IPS DF 19.7 (cell line): ENCODE measurements around the gene TC2N.
"Not testable (repeated sequence)": the region's sequence is repeated elsewhere in the genome, so short reads cannot be mapped to it uniquely, and the experiment has no call there.

ENCODE experiments used
- DNase-seq: peaks from one replicate; pipeline ENCODE4 v3.0.0-alpha.2; 2013; ENCODE audit warnings: low read depth, low spot score

TC2N gene

DNA sequence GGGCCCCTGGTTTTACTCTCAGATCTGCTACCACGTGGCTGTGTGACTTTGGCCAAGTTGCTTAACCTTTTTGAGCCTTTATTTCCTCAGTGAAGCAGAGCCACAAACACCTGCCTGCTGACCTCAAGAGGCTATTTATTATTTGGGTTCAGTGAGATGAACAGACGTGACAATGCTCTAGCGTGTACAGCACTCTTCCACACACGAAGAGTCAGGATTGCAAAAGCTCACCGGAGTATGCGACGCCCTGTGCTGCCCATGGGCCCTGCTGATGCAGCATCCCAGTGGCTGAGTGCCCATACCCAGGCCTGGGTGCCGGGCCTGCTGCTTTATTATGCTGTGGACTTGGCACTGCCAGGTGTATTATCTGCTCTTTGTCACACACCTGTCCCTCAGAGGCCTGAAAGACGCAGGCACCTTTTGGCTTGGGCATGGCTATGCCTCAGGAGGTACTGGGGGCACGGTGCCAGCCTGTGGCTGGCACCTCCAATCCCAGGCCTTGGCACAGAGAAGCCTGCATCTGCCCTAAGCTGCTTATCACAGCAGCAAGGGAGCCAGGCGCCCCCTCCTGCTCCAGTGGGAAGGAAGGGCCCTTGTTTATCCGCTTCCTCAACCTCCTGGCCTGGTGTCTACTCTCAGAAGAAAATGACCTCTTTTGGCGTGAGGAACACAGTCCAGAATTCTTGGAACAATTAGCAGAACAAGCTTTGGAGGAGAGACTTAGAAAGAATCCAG is 22.3 kb upstream of the TC2N start:
- DNase-seq, result no peak

DNA sequence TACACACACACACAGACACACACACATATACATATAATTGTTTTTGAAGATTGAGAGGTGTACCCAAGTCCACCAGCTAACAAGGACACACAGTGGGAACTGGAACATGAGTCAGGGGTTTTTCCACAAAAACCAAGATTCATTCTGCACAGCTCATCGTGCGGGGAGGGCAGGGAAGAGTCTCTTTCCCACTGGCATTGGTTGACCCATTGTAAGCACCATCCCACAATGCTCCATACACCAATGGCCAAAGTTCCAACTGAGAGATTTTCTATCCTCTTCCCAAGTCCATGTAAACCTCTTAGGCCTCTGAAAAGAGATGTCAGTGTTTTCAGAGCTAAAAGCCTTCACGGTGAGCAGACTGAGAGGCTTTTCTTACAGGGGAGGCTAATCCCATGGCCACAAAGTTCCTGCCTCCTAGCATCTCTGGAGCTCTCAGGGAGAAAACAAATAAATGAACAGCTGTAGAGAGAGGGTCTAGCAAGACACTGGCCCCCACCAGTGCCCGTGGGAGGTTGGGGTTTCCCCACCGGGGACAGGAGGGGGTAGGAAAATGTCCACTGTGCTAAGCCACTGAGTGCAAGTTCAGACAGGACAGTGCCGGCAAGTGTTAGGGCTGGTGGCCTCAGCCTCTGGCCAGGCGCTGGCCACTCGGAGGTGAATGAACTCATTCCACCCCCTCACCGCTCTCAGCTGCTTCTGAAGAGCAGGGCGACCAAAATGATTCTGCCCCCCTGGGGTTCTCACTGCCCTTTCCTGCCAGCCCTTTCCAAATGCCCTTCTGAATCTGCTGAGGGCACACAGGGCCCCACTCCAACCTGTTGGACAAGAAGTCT is 21.5 kb upstream of the TC2N start:
- DNase-seq, result no peak

GRCh38 chr14:91886961-91887360 is 19.6 kb upstream of the TC2N start:
- DNase-seq, result no peak

- DNase-seq, result no peak
These were observed 18.5 kb upstream of the TC2N start for GRCh38 chr14:91885839-91886238.

DNA sequence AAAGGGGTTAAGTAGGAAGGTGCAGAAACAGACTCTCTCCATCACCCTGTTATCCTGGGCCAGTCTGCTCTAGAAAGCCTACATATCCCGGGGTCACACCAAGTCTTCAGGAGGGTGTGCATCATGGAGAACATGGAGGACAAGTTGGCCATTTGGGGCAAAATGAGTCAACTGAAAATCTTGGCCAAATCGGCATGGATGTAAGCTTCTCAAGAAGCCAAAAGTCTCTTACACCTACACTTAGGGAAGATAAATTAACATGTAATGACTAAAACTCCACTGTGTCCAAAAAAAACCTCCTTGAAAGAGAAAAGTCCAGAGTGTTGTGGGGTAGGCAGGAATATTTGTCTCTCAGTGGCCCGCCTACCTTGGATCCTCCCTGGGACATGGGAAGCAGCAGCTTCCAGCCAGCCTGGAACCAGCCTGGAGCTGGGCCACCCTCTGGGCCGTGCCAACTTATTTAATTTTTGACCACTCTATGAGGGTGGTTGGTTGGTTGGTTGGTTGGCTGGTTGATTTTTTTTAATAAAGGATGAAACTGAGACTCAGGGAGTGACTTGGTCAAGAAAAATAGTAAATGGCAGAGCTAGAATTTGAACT is 17.9 kb upstream of the TC2N start:
- no peak for DNase-seq

- no peak for DNase-seq
These were observed 17.3 kb upstream of the TC2N start for GRCh38 chr14:91884664-91885063.

DNA sequence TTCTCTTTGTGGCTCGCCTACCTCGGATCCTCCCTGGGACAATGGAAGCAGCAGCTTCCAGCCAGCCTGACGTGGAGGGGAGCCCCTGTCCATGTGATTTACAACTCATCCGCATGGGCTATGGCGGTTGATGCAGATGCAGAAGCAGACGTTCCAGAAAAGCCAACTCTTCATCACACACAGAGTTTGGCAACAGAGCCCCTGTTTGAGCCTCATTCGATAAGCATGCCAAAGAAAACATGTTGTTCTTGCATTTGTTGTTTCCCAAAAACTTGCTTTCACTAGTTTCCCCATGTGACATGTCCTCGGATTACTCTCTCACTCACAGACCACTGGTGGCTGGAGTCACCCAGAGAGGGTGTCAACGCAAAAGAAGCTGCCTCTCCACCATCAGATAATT is 16.4 kb upstream of the TC2N start:
- no peak for DNase-seq

DNA sequence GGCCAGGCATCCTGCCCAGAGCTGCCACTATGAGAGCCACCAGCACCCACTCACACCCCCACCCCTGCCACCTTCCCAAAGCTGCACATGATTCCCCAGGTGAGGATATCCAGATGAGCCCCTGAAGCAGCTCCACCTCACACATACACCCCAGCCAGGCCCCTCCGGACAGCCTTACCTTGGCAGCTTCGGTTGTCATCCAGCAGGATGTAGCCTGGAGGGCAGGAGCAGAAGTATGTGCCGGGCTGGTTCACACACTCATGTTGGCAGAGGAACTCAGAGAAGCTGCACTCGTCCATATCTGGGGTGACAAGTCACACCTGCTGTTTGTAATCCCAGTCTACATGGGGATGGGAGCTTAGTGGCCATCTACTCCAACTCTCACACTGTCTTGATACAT is 15.4 kb upstream of the TC2N start:
- no peak for DNase-seq

DNA sequence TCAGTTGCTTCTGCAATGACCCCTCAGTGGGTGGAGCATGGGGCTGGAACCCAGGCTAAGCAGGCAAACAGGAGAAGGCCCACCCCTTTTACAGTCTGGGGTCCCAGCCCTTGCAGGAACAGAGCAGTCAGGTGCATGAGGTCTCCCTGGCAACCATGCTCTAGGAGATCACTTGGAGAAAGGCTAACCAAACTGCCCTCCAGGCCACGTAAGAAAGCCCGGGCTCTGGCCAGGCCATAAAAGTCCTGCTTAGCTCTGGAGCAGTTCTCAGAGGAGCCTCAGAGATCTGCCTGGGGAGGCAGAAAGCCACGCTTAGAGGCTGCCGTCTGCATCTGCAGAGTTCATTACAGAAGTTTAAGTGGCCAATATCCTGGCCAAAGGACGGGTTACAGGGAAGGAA is 15.0 kb upstream of the TC2N start:
- no peak for DNase-seq

DNA sequence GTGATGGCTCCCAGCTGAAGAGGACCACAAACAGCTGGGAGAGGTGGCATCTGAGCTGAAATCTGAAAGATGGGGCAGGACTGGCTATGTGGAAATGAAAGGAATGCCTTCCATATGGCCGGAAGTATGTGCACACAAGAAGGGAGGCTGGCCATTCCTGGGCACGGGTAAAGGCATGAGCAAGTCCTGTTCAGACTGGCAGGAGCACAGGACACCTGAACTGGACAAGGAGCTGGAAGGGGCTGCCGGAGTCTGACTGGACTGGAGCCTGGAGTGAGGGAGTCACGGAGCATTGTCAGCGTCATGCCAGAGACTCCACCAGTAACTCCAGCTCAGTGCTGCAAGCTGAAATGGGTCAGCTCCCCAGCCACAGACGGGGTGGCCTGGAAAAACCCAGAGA is 11.9 kb upstream of the TC2N start:
- no peak for DNase-seq

GRCh38 chr14:91878274-91878673 is 10.9 kb upstream of the TC2N start:
- no peak for DNase-seq

DNA sequence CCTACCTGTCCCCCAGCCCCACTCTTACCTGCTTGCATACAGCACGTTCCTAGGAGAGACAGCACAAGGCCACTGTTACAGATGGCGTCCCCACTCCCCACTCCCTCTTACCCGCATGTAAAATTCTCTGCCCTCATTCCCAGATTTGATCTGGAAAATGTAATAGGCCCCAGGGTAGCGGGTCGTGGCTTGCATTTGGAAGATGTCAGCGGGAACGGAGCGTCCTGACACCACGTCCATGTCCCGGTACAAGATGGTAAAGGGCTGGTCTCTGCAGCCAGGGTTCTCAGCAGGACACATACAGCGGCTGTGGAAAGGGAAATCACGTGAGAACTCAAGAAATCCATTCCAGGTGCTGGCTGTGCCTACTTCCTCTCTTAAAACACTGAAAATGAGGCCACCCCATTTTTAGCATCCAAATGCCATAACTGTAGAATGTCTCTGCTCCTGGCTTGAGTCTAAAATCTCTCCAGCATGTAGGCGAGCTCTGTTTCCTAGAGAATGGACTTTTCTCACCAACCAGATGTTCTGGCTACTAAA is 10.1 kb upstream of the TC2N start:
- DNase-seq, result no peak

DNA sequence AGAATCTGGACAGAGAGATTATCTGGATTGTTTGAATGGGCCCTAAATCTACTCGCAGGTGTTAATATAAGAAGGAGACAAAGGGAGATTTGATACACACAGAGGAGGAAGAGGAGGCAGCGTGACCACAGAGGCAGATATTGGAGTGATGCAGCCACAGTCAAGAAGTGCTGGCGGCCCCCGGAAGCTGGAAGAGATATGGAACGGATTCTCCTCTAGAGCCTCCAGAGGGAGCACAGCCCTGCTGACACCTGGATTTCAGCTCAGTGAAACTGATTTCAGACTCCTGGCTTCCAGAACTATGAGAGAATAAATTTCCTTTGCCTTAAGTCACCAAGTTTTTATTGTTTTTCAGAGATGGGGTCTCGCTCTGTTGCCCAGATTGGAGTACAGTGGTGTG is 9.2 kb upstream of the TC2N start:
- no peak for DNase-seq

- DNase-seq, result no peak
These were observed 8.4 kb upstream of the TC2N start for GRCh38 chr14:91875525-91876286.

- DNase-seq, result no peak
These were observed 6.4 kb upstream of the TC2N start for GRCh38 chr14:91873471-91874415.

GRCh38 chr14:91872517-91873470 is 5.5 kb upstream of the TC2N start:
- no peak for DNase-seq

DNA sequence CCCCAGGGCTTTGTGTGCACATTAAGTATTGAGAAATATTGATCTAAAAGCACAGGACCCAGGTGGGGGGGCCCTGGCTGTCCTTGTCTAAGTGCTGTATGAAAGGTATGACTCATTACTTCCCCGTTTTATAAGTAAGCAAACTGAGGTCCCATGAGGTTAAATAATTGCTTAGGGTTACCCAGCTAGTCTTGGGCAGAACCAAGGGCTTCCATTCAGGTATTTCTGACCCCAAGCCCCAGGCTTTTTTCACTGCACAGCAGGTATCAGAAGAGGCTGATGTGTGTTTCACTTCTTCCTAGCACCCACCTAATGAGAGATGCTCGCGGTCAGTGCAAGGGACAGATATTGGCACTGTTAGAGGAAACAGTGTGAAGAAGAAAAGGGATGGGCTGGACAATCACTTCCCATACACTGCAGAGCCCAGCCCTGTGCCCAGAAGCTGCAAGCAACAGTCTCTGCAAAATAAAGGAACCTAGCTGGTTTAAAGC is 4.7 kb upstream of the TC2N start:
- no peak for DNase-seq

DNA sequence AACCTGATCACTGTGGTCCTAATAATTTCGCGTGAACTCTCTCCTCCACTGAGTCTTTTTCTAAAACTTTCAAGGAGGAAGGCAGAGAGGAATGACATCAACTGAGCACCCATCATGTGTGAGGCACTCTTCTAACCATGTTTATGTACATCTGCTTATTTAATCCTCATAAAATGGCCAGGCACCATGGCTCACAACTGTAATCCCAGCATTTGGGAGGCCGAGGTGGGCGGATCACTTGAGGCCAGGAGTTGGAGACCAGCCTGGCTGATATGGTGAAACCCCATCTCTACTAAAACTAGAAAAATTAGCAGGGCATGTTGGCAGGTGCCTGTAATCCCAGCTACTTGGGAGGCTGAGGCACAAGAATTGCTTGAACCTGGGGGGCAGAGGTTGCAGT is 4.1 kb upstream of the TC2N start:
- not testable (repeated sequence) for DNase-seq

DNA sequence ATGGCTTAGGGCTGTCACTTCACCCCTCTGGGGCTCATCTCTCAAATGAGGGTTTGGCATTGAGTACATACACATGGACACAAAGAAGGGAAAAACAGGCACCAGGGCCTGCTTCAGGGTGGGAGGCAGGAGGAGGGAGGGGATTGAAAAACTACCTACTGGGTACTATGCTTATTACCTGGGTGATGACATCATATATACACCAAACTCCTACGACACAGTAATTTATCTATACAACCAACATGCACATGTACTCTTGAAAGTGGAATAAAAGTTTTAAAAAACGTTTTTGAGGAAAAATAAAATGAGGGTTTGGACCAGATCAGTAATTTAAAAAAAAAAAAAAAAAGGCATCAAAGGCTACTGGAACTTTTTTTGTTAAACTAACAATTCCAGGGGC is 3.6 kb upstream of the TC2N start:
- no peak for DNase-seq
